Liver (tissue), 3 donors: ENCODE results near the gene SGPP1.

Experiments
- ATF3 ChIP-seq: IDR thresholded peaks from 2 replicates; pipeline ENCODE4 v1.6.1; 2016; ENCODE audit warnings: antibody characterized with exemption
- CTCF ChIP-seq: fragments of 150-350 bp; IDR thresholded peaks from 2 replicates; pipeline ENCODE4 v1.5.1; 2017; ENCODE audit warnings: improper control_type of control experiment, low read depth, low read length; ENCODE audit not compliant: missing input control
- EGR1 ChIP-seq, 2 donors: IDR thresholded peaks; 2 replicates each; pipeline ENCODE4 v1.6.1; 2016 to 2018; ENCODE audit warnings: antibody characterized with exemption in 2 of 2, low read depth in 2 of 2
- FOXA1 ChIP-seq: IDR thresholded peaks from 2 replicates; pipeline ENCODE4 v1.6.1; 2016; ENCODE audit warnings: antibody characterized with exemption
- GABPA ChIP-seq, 2 donors: IDR thresholded peaks in 1 of 2; conservative IDR thresholded peaks in 1 of 2; 2 replicates each; pipeline ENCODE4 v1.6.1; 2016; ENCODE audit warnings: antibody characterized with exemption in 2 of 2, mild to moderate bottlenecking in 1 of 2, moderate library complexity in 1 of 2
- JUND ChIP-seq, 2 donors: IDR thresholded peaks; 2 replicates each; pipeline ENCODE4 v1.6.1; 2016; ENCODE audit warnings: antibody characterized with exemption in 2 of 2
- MAX ChIP-seq: IDR thresholded peaks from 2 replicates; pipeline ENCODE4 v1.6.1; 2016; ENCODE audit warnings: antibody characterized with exemption
- RAD21 ChIP-seq, 2 donors: IDR thresholded peaks; 2 replicates each; pipeline ENCODE4 v1.6.1; 2016; ENCODE audit warnings: antibody characterized with exemption in 2 of 2, mild to moderate bottlenecking in 2 of 2
- REST ChIP-seq: IDR thresholded peaks from 2 replicates; pipeline ENCODE4 v1.6.1; 2016; ENCODE audit warnings: antibody characterized with exemption, mild to moderate bottlenecking
- RXRA ChIP-seq, 2 donors: IDR thresholded peaks; 2 replicates each; pipeline ENCODE4 v1.6.1; 2017 to 2018; ENCODE audit warnings: antibody characterized with exemption in 2 of 2, mild to moderate bottlenecking in 1 of 2
- SP1 ChIP-seq: IDR thresholded peaks from 2 replicates; pipeline ENCODE4 v1.6.1; 2018; ENCODE audit warnings: antibody characterized with exemption, mild to moderate bottlenecking
- TAF1 ChIP-seq: conservative IDR thresholded peaks from 2 replicates; pipeline ENCODE4 v1.6.1; 2016; ENCODE audit warnings: antibody characterized with exemption, mild to moderate bottlenecking
- YY1 ChIP-seq: IDR thresholded peaks from 2 replicates; pipeline ENCODE4 v1.6.1; 2016; ENCODE audit warnings: antibody characterized with exemption, mild to moderate bottlenecking
- ZBTB33 ChIP-seq: IDR thresholded peaks from 2 replicates; pipeline ENCODE4 v1.6.1; 2016; ENCODE audit warnings: antibody characterized with exemption
- donor health status: healthy.
- donor health status: healthy.

GRCh38 chr14:63644741-63645140, 83.1 kb downstream of the SGPP1 start:
- TF ChIP-seq TAF1, result no peak
- no peak for TF ChIP-seq CTCF
- TF ChIP-seq YY1, result no peak
- TF ChIP-seq REST, result no peak
- no peak for TF ChIP-seq SP1
- no peak for TF ChIP-seq ATF3
- TF ChIP-seq ZBTB33, result no peak
- TF ChIP-seq RXRA (IDR thresholded peaks at IDR 0.05), result no peak
- TF ChIP-seq MAX, result no peak
- TF ChIP-seq RAD21 (IDR thresholded peaks at IDR 0.05), result no peak
- TF ChIP-seq GABPA (IDR thresholded peaks at IDR 0.05 in 1 of 2, conservative IDR thresholded peaks at IDR 0.05 in 1 of 2), result no peak
- no peak for TF ChIP-seq JUND (IDR thresholded peaks at IDR 0.05)
- no peak for TF ChIP-seq EGR1 (IDR thresholded peaks at IDR 0.05; ENCODE audit: low read depth in 2 of 2)
- no peak for TF ChIP-seq FOXA1
